Measurements from ENCODE around the gene DEGS1. TPM values are rescaled to one million over a fixed set of nuclear protein-coding genes. Genes with fewer than 3 reads are reported as not detected.

DEGS1 gene
- total and polyA plus RNA-seq, 10 donors = 29.2 to 102 (median 53.0) TPM

DNA sequence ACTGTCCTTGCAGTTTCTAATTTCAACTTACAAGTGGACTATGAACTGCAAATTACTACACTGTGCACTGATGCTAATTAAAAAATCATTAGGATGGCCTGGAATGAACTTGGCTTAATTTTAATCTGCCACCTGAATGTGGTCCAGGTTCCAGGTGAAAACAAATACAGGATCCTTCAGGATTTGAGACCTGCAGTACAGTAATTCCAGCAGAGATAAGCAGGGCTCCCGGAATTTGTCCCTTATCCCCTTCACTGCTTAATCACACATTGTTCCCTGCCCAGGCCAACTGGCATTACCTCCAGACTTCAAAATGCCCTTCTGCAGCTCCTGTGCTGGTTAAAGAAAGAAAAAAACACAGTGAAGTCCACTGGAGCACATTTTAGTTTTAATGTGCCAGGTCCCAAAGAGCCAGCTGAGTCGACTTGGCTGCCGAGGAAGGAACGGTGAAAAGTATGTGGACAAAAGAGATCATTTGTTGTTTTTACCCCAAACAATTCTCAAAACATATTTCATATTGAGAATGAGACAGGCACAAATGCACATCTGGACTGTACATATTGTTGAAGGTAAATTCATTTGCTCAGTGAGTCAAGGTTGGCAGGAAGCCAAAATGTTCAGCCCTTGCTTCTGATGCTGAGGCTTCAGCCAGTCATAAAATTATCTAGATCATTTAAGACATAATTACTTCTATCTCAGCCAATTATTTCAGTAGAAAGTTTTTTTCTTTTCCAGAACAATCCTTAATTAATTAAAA is 28.3 kb downstream of the DEGS1 start:
- 82 to 92% (median 87%) methylated on average over 4 of the region's 4 CpGs for WGBS, 5 donors

DNA sequence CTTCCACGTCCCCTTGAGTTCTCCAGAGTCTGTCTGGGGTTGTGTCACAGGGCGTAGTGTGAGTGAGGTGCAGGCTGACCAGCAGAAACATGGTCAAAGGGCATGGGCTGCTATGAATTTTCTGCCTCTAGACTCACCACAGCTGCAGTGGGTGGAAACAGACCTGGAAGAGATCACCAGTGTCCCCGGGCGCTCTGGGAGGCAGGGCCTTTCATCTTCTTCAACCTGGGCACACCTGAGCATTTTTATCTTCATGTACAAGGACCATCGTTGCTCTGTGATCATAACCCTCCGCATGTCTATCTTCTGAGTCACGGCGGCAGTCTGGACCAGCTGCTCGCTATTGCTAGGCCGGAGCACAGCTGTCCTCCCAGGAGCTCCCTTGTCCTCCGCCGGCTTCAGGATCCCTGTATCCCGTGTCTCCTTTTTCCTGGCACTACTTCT is 29.6 kb downstream of the DEGS1 start:
- Histone ChIP-seq H3K36me3 (no peaks in the 10 kb centered on the region), H3K4me1 (peaks cover 0 to 31% (median 10%) of the 10 kb centered on the region in 6 donors), H3K4me3 (no peak overlapping the region), H3K27ac (no peak overlapping the region), H3K9me3 (no peaks in the 10 kb centered on the region), H3K27me3 (replicated peaks in 1 of 7) (no peaks in the 10 kb centered on the region)
- DNase-seq = no peak
- intact Hi-C loops (cut with DNase I; ENCODE audit: low total_unique reads) = no loop called here
- TF ChIP-seq POLR2AphosphoS5 (IDR thresholded peaks at IDR 0.05) (no peak), POLR2A (IDR thresholded peaks at IDR 0.05) (no peak)
- TF ChIP-seq, protein P1, sequence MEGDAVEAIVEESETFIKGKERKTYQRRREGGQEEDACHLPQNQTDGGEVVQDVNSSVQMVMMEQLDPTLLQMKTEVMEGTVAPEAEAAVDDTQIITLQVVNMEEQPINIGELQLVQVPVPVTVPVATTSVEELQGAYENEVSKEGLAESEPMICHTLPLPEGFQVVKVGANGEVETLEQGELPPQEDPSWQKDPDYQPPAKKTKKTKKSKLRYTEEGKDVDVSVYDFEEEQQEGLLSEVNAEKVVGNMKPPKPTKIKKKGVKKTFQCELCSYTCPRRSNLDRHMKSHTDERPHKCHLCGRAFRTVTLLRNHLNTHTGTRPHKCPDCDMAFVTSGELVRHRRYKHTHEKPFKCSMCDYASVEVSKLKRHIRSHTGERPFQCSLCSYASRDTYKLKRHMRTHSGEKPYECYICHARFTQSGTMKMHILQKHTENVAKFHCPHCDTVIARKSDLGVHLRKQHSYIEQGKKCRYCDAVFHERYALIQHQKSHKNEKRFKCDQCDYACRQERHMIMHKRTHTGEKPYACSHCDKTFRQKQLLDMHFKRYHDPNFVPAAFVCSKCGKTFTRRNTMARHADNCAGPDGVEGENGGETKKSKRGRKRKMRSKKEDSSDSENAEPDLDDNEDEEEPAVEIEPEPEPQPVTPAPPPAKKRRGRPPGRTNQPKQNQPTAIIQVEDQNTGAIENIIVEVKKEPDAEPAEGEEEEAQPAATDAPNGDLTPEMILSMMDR (IDR thresholded peaks at IDR 0.05 in 8 of 11, conservative IDR thresholded peaks at IDR 0.05 in 3 of 11) = no peak
- WGBS, 5 donors = 89 to 96% (median 90%) methylated on average over 13 of the region's 13 CpGs

More for the DNA sequence above, 28.3 kb downstream of the DEGS1 start:
- Histone ChIP-seq H3K27ac (no peak overlapping the region), H3K36me3 (no peaks in the 10 kb centered on the region), H3K27me3 (replicated peaks in 1 of 7) (no peaks in the 10 kb centered on the region), H3K4me1 (peaks cover 0 to 34% (median 10%) of the 10 kb centered on the region in 6 donors), H3K4me3 (no peak overlapping the region), H3K9me3 (no peaks in the 10 kb centered on the region)
- intact Hi-C loops (cut with DNase I; ENCODE audit: low total_unique reads) = no loop called here
- no peak for DNase-seq
- TF ChIP-seq, protein P1 (IDR thresholded peaks at IDR 0.05 in 8 of 11, conservative IDR thresholded peaks at IDR 0.05 in 3 of 11) = no peak
- no peak for TF ChIP-seq POLR2AphosphoS5 (IDR thresholded peaks at IDR 0.05)
- TF ChIP-seq POLR2A (IDR thresholded peaks at IDR 0.05) = no peak

DNA sequence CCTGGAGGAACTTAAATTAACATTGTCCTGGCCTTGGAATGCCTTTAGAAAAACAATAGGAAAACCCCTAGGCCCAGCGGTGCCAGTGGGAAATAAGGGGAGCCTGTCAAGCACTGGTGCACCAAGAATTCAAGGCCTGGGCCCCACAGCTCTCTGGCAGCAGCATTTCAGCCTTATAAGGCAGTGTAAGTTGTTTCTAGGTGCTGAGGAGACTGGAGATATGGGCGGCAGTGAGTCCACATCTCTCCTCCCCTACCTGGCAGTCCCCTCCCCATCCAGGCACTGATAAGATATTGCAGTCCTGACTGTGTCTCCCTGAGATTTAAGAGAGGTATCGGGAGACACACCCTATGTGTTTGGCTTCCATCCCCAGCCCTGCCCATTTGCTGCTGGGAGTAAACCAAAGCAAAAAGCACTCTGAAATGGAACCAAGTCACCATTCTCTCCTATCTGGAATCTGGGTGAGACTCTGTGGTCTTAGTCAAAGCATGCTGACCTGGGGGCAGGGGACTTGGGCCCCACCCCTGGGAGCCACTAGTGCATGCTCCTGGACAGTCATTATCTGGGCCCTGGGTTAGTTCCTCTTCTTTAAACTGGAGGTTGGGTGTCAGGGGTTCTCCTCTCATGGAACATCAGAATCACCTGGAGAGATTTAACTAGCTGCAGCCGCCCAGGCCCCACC is 30.5 kb downstream of the DEGS1 start:
- Histone ChIP-seq H3K36me3 (no peaks in the 10 kb centered on the region), H3K4me1 (peaks cover 0 to 39% (median 12%) of the 10 kb centered on the region in 6 donors), H3K27ac (no peak overlapping the region), H3K9me3 (no peaks in the 10 kb centered on the region), H3K27me3 (replicated peaks in 1 of 7) (no peaks in the 10 kb centered on the region), H3K4me3 (no peak overlapping the region)
- intact Hi-C loops (cut with DNase I; ENCODE audit: low total_unique reads) = no loop called here
- 56 to 87% (median 79%) methylated on average over 4 of the region's 4 CpGs for WGBS, 5 donors
- TF ChIP-seq, protein P1 (IDR thresholded peaks at IDR 0.05 in 8 of 11, conservative IDR thresholded peaks at IDR 0.05 in 3 of 11) = no peak
- no peak for TF ChIP-seq POLR2AphosphoS5 (IDR thresholded peaks at IDR 0.05)
- TF ChIP-seq POLR2A (IDR thresholded peaks at IDR 0.05) = no peak
- no peak for DNase-seq

DNA sequence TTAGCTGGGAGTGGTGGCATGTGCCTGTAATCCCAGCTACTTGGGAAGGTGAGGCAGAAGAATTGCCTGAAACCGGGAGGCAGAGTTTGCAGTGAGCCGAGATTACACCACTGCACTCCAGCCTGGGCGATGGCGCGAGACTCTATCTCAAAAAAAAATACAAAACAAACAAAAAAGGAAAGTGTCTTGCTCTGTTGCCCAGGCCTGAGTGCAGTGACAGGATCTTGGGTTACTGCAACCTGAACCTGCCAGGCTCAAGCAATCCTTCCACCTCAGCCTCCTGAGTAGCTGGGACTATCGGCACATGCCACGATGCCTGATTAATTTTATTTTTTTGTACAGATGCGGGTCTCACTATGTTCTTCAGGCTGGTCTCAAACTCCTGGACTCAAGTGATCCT is 33.3 kb downstream of the DEGS1 start:
- Histone ChIP-seq H3K36me3 (no peaks in the 10 kb centered on the region), H3K27me3 (replicated peaks in 1 of 7) (no peaks in the 10 kb centered on the region), H3K9me3 (no peaks in the 10 kb centered on the region), H3K27ac (no peak overlapping the region), H3K4me3 (no peak overlapping the region), H3K4me1 (peaks cover 0 to 17% (median 2%) of the 10 kb centered on the region in 6 donors)
- intact Hi-C loops (cut with DNase I; ENCODE audit: low total_unique reads) = no loop called here
- DNase-seq = no peak
- WGBS, 5 donors = 94 to 97% (median 96%) methylated on average over 8 of the region's 8 CpGs
- no peak for TF ChIP-seq POLR2A (IDR thresholded peaks at IDR 0.05)
- TF ChIP-seq POLR2AphosphoS5 (IDR thresholded peaks at IDR 0.05) = no peak
- TF ChIP-seq, protein P1 (IDR thresholded peaks at IDR 0.05 in 8 of 11, conservative IDR thresholded peaks at IDR 0.05 in 3 of 11) = no peak

All from spleen (tissue), 11 donors.